PC-9 (cell line): ENCODE measurements around the gene ERMARD. TPM values are rescaled to one million over a fixed set of nuclear protein-coding genes. Genes with fewer than 3 reads are reported as not detected.

Experiments used
- BruUV-seq: library from RNA; stranded (reverse); fragments of 400-500 nt; replicated peaks from 2 replicates; lab custom pipeline; 2021; lab: Mats Ljungman, UMichigan
- CTCF ChIA-PET: fragments of 300-600 bp; sonication (Branson Sonifier 250); formaldehyde crosslinking; loops from one replicate; lab custom pipeline; 2022; ENCODE audit warnings: antibody characterized with exemption; lab: Charles Lee
- POLR2A ChIA-PET: fragments of 300-600 bp; sonication (Branson Sonifier 250); formaldehyde crosslinking; loops from one replicate; lab custom pipeline; 2022; ENCODE audit warnings: antibody characterized with exemption; ENCODE audit not compliant: unreplicated experiment; lab: Charles Lee
- DNase-seq, 2 experiments: peaks; one replicate each; pipeline versions ENCODE4 v3.0.0 to v3.0.0-alpha.2; 2015 to 2022; ENCODE audit warnings: mixed read lengths in 1 of 2
- H2AFZ ChIP-seq: fragments of 200-600 bp; sonication (generic); 2 replicates; pipeline ENCODE4 v1.8.1; 2017; ENCODE audit warnings: antibody characterized with exemption
- H3F3A ChIP-seq: fragments of 200-600 bp; sonication (generic); 2 replicates; pipeline ENCODE4 v1.8.1; 2017; ENCODE audit warnings: antibody characterized with exemption, mild to moderate bottlenecking, low read depth; ENCODE audit not compliant: insufficient read depth
- H3K27ac ChIP-seq: fragments of 200-600 bp; sonication (generic); 2 replicates; pipeline ENCODE4 v1.6.1; 2016; ENCODE audit warnings: mixed run types
- H3K27me3 ChIP-seq: fragments of 200-600 bp; sonication (generic); 2 replicates; pipeline ENCODE4 v1.6.1; 2016; ENCODE audit warnings: low read depth, mixed run types; ENCODE audit not compliant: insufficient read depth
- H3K36me3 ChIP-seq: fragments of 200-600 bp; sonication (generic); 2 replicates; pipeline ENCODE4 v1.6.1; 2016; ENCODE audit warnings: low read depth, mixed run types
- H3K4me1 ChIP-seq: fragments of 200-600 bp; sonication (generic); replicated peaks from 2 replicates; pipeline ENCODE4 v1.6.1; 2016; ENCODE audit warnings: mixed run types; ENCODE audit not compliant: insufficient read depth
- H3K4me2 ChIP-seq: fragments of 200-600 bp; sonication (generic); 2 replicates; pipeline ENCODE4 v1.6.1; 2017; ENCODE audit warnings: mixed run types
- H3K4me3 ChIP-seq: fragments of 200-600 bp; sonication (generic); 2 replicates; pipeline ENCODE4 v1.6.1; 2016; ENCODE audit warnings: mixed run types
- H3K79me2 ChIP-seq: fragments of 200-600 bp; sonication (generic); 2 replicates; pipeline ENCODE4 v1.6.1; 2017; ENCODE audit warnings: low read depth, mixed run types
- H3K9me2 ChIP-seq: fragments of 200-600 bp; sonication (generic); 2 replicates; pipeline ENCODE4 v1.8.1; 2017; ENCODE audit warnings: mild to moderate bottlenecking; ENCODE audit not compliant: insufficient read depth
- H3K9me3 ChIP-seq: fragments of 200-600 bp; sonication (generic); 2 replicates; pipeline ENCODE4 v1.8.1; 2016; ENCODE audit warnings: low read depth; ENCODE audit not compliant: insufficient read depth
- H4K20me1 ChIP-seq: fragments of 200-600 bp; sonication (generic); 2 replicates; pipeline ENCODE4 v1.8.1; 2017; ENCODE audit not compliant: insufficient read depth
- CTCF ChIP-seq: fragments of 200-600 bp; sonication (generic); conservative IDR thresholded peaks from 2 replicates; pipeline ENCODE4 v1.6.1; 2017; ENCODE audit warnings: mixed run types, antibody characterized with exemption, mild to moderate bottlenecking, moderate library complexity
- EZH2 ChIP-seq: fragments of 200-600 bp; sonication (generic); IDR thresholded peaks from 2 replicates; pipeline ENCODE4 v1.8.0; 2017; ENCODE audit warnings: antibody characterized with exemption, low read depth
- intact Hi-C: fragments of 100-400 bp; cut with micrococcal nuclease; formaldehyde crosslinking; loops from one replicate; pipeline ENCODE4 v1.10.0; 2022; ENCODE audit not compliant: unreplicated experiment
- total RNA-seq: library from RNA; stranded (reverse); gene quantifications from 2 replicates; pipeline ENCODE4 v1.2.3, GENCODE V29; 2021

Gene ERMARD
- total RNA-seq, 1 experiment from 2014 or later: 19.3 TPM

- no peaks in the 10 kb centered on the region for H3F3A ChIP-seq
- no TSS peak for BruUV-seq
- H3K36me3 ChIP-seq: no peaks in the 10 kb centered on the region
- POLR2A ChIA-PET: no interaction called here
- H2AFZ ChIP-seq: no peak overlapping the region
- H3K4me3 ChIP-seq: no peak overlapping the region
- H3K4me1 ChIP-seq: no peaks in the 10 kb centered on the region
- H3K4me2 ChIP-seq: no peak overlapping the region
- no peak overlapping the region for H3K27ac ChIP-seq
- H4K20me1 ChIP-seq: no peaks in the 10 kb centered on the region; the same call in 1 of the 2 replicates
- H3K9me3 ChIP-seq: no peaks in the 10 kb centered on the region
- H3K9me2 ChIP-seq: no peaks in the 10 kb centered on the region
- TF ChIP-seq EZH2 (no peak), CTCF (no peak)
- CTCF ChIA-PET: no interaction called here
- no peaks in the 10 kb centered on the region for H3K27me3 ChIP-seq
- intact Hi-C loops: no loop called here
- H3K79me2 ChIP-seq: no peaks in the 10 kb centered on the region
- no peak for DNase-seq
Observed at GRCh38 chr6:169766232-169766631, 14.8 kb downstream of the ERMARD start.

GRCh38 chr6:169766921-169767736, 15.7 kb downstream of the ERMARD start:
- Histone ChIP-seq H3K4me3 (no peak overlapping the region), H4K20me1 (no peaks in the 10 kb centered on the region; the same call in 1 of the 2 replicates), H3K27me3 (no peaks in the 10 kb centered on the region), H3K79me2 (no peaks in the 10 kb centered on the region), H3K4me1 (no peaks in the 10 kb centered on the region), H3K9me2 (no peaks in the 10 kb centered on the region), H3K4me2 (no peak overlapping the region), H3K27ac (no peak overlapping the region), H2AFZ (no peak overlapping the region), H3K36me3 (no peaks in the 10 kb centered on the region), H3K9me3 (no peaks in the 10 kb centered on the region), H3F3A (no peaks in the 10 kb centered on the region)
- BruUV-seq: no TSS peak
- DNase-seq: no peak
- intact Hi-C loops: no loop called here
- no peak for TF ChIP-seq EZH2
- TF ChIP-seq CTCF: no peak
- CTCF ChIA-PET: no interaction called here
- POLR2A ChIA-PET: no interaction called here

DNA sequence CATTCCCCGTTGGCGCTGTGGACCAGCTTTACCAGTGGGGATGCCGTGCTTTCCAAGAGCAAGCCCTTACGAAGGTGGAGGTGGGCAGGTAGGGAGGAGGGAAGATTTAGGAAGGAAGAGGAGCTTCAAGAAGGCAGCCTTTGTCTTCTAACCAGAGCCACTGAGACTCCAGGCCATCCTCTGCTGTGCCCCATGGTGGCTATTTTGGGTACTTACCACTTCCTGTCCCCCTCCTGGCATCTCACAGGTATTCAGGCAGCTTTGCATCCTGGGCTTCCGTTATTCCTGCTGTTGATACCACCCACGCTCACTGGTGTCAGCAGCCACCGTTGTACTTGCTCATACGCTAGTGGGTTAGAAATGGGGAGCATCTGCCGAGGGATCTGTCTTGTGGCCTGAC, 22.9 kb downstream of the ERMARD start:
- no peaks in the 10 kb centered on the region for H3K79me2 ChIP-seq
- no peaks in the 10 kb centered on the region; the same call in 1 of the 2 replicates for H3K36me3 ChIP-seq
- intact Hi-C loops: no loop called here
- TF ChIP-seq EZH2: no peak
- TF ChIP-seq CTCF: no peak
- H3K4me1 ChIP-seq: no peaks in the 10 kb centered on the region
- H3K4me2 ChIP-seq: no peak overlapping the region
- H3K4me3 ChIP-seq: no peak overlapping the region
- no peaks in the 10 kb centered on the region for H3K9me3 ChIP-seq
- no peaks in the 10 kb centered on the region for H3K9me2 ChIP-seq
- H3K27me3 ChIP-seq: no peaks in the 10 kb centered on the region
- H2AFZ ChIP-seq: no peak overlapping the region
- POLR2A ChIA-PET: no interaction called here
- DNase-seq: no peak
- no peaks in the 10 kb centered on the region for H3F3A ChIP-seq
- BruUV-seq: no TSS peak
- CTCF ChIA-PET: no interaction called here
- H4K20me1 ChIP-seq: no peaks in the 10 kb centered on the region
- H3K27ac ChIP-seq: no peak overlapping the region
